HepG2 (cell line): ENCODE measurements around the gene FGD3. TPM values are rescaled to one million over a fixed set of nuclear protein-coding genes. Genes with fewer than 3 reads are reported as not detected.

ENCODE experiments used
- ATAC-seq: fragments of 200-7000 bp; cut with Tn5 transposase; 3 replicates; pipeline ENCODE4 v1.9.1; 2020; ENCODE audit warnings: mild to moderate bottlenecking, moderate library complexity
- BruUV-seq: library from RNA; stranded (reverse); fragments of 400-500 nt; replicated peaks from 2 replicates; lab custom pipeline; 2021; lab: Mats Ljungman, UMichigan
- CTCF ChIA-PET: fragments of 300-600 bp; formaldehyde crosslinking; extraction: SDS; loops from one replicate; lab custom pipeline; 2021; ENCODE audit warnings: low total read pairs, inconsistent platforms, low intra/inter-chr PET ratio; lab: Yijun Ruan, JAX
- POLR2A ChIA-PET: fragments of 350-600 bp; sonication (Branson Sonifier 250); formaldehyde crosslinking; loops from one replicate; lab custom pipeline; 2020; ENCODE audit warnings: antibody characterized with exemption, inconsistent platforms; lab: Yijun Ruan, JAX
- DNase-seq: peaks from one replicate; pipeline ENCODE4 v3.0.0-alpha.2; 2015; ENCODE audit warnings: low spot score
- FAIRE-seq: peaks from 3 replicates; lab custom pipeline; 2011; peaks lifted over from hg19 to GRCh38; lab: Jason Lieb, UNC
- H2AFZ ChIP-seq: one replicate; pipeline ENCODE4 v1.6.1; 2011; ENCODE audit warnings: low read length, inconsistent platforms
- H3K27ac ChIP-seq: fragments of 300-600 bp; 3 replicates; pipeline ENCODE4 v1.8.0; 2011; ENCODE audit warnings: mixed run types, mild to moderate bottlenecking, mixed read lengths, low read length, inconsistent platforms; ENCODE audit not compliant: insufficient read depth; ENCODE audit errors: extremely low read length
- H3K27me3 ChIP-seq, 2 experiments: fragments of 200-600 bp in 1 of 2; 2 replicates in 1 of 2; 3 replicates in 1 of 2; pipeline versions ENCODE4 v1.6.0 to v1.8.0; 2011; ENCODE audit warnings: low read length in 2 of 2, mild to moderate bottlenecking in 2 of 2, moderate library complexity in 2 of 2, inconsistent platforms in 1 of 2; ENCODE audit not compliant: insufficient read depth in 2 of 2, control insufficient read depth in 1 of 2
- H3K36me3 ChIP-seq, 2 experiments: fragments of 200-600 bp in 1 of 2; replicated peaks in 1 of 2; 2 replicates in 1 of 2; 3 replicates in 1 of 2; pipeline versions ENCODE4 v1.5.1 to v1.8.0; 2011; ENCODE audit warnings: low read length in 2 of 2, inconsistent platforms in 1 of 2; ENCODE audit not compliant: insufficient read depth in 2 of 2, control insufficient read depth in 1 of 2
- H3K4me1 ChIP-seq: 2 replicates; pipeline ENCODE4 v1.5.1; 2012; ENCODE audit warnings: low read length, inconsistent platforms; ENCODE audit not compliant: insufficient read depth
- H3K4me2 ChIP-seq: 2 replicates; pipeline ENCODE4 v1.6.0; 2011; ENCODE audit warnings: low read depth, low read length, inconsistent platforms
- H3K4me3 ChIP-seq, 3 experiments: fragments of 200-600 bp in 1 of 3; sonication (generic), shearing (Covaris generic) in 1 of 3; replicated peaks in 1 of 3; 2 replicates each; pipeline ENCODE4 v1.5.1; 2011 to 2016; ENCODE audit warnings: low read length in 3 of 3, inconsistent platforms in 2 of 3, low read depth in 2 of 3, mild to moderate bottlenecking in 2 of 3, control low read depth in 1 of 3, mixed read lengths in 1 of 3; ENCODE audit not compliant: insufficient read depth in 1 of 3
- H3K79me2 ChIP-seq: one replicate; pipeline ENCODE4 v1.6.1; 2011; ENCODE audit warnings: low read length, inconsistent platforms; ENCODE audit not compliant: insufficient read depth
- H3K9ac ChIP-seq: 2 replicates; pipeline ENCODE4 v1.6.0; 2011; ENCODE audit warnings: mild to moderate bottlenecking, low read depth, low read length, inconsistent platforms; ENCODE audit not compliant: insufficient read depth
- H3K9me3 ChIP-seq: 2 replicates; pipeline ENCODE4 v1.5.1; 2012; ENCODE audit warnings: mild to moderate bottlenecking, low read length
- H4K20me1 ChIP-seq: 2 replicates; pipeline ENCODE4 v1.6.0; 2011; ENCODE audit warnings: inconsistent platforms, mild to moderate bottlenecking, low read length, moderate library complexity; ENCODE audit not compliant: insufficient read depth
- BCL3 ChIP-seq: sonication (generic); formaldehyde crosslinking; IDR thresholded peaks from 2 replicates; pipeline ENCODE4 v1.5.1; 2020; ENCODE audit warnings: mild to moderate bottlenecking, missing genetic modification reagents, moderate library complexity
- CREB1 ChIP-seq, 2 experiments: fragments of 450-650 bp in 1 of 2; IDR thresholded peaks; 2 replicates each; pipeline ENCODE4 v1.6.1; 2016 to 2017; ENCODE audit warnings: control low read depth in 1 of 2, mild to moderate bottlenecking in 1 of 2, missing compliant biosample characterization in 1 of 2, missing genetic modification characterization in 1 of 2
- CTCF ChIP-seq: sonication (generic); formaldehyde crosslinking; IDR thresholded peaks from 2 replicates; pipeline ENCODE4 v1.5.0; 2020; ENCODE audit warnings: mild to moderate bottlenecking, missing genetic modification reagents, moderate library complexity
- HIC2 ChIP-seq: sonication (generic); formaldehyde crosslinking; IDR thresholded peaks from 2 replicates; pipeline ENCODE4 v1.9.0; 2022; ENCODE audit warnings: low read depth, missing genetic modification reagents
- MAZ ChIP-seq, 2 experiments: sonication (generic) in 1 of 2; formaldehyde crosslinking in 1 of 2; IDR thresholded peaks; 2 replicates each; pipeline versions ENCODE4 v1.5.0 to v1.6.1; 2012 to 2020; ENCODE audit warnings: low read depth in 2 of 2, mild to moderate bottlenecking in 2 of 2, borderline replicate concordance in 1 of 2, improper control_type of control experiment in 1 of 2, low read length in 1 of 2, missing genetic modification reagents in 1 of 2, moderate library complexity in 1 of 2
- NFE2L1 ChIP-seq: sonication (generic); formaldehyde crosslinking; IDR thresholded peaks from 2 replicates; pipeline ENCODE4 v1.4.0; 2020; ENCODE audit warnings: missing genetic modification reagents, mild to moderate bottlenecking, borderline replicate concordance
- TEF ChIP-seq: sonication (generic); formaldehyde crosslinking; IDR thresholded peaks from 2 replicates; pipeline ENCODE4 v1.5.0; 2020; ENCODE audit warnings: missing genetic modification reagents
- ZBED4 ChIP-seq: sonication (generic); formaldehyde crosslinking; IDR thresholded peaks from 2 replicates; pipeline ENCODE4 v1.4.0; 2020; ENCODE audit warnings: missing genetic modification reagents, borderline replicate concordance
- ZNF3 ChIP-seq: IDR thresholded peaks from 2 replicates; pipeline ENCODE4 v1.7.0; 2017; ENCODE audit warnings: inconsistent platforms
- ZNF672 ChIP-seq: sonication (generic); formaldehyde crosslinking; IDR thresholded peaks from 2 replicates; pipeline ENCODE4 v1.8.1; 2022; ENCODE audit warnings: missing genetic modification reagents
- ZNF720 ChIP-seq: sonication (generic); formaldehyde crosslinking; IDR thresholded peaks from 2 replicates; pipeline ENCODE4 v1.4.0; 2020; ENCODE audit warnings: missing genetic modification reagents
- ZNF773 ChIP-seq: sonication (generic); formaldehyde crosslinking; IDR thresholded peaks from 2 replicates; pipeline ENCODE4 v1.4.0; 2020; ENCODE audit warnings: missing genetic modification reagents, borderline replicate concordance
- WGBS: methylation state at CpG from one replicate; pipeline ENCODE4 v1.1.6; 2017; ENCODE audit warnings: low lambda C conversion rate; 5-methylcytosine and 5-hydroxymethylcytosine counted together
- in situ Hi-C: cut with HindIII; loops from 2 replicates; pipeline ENCODE4 v1.10.0; 2017; ENCODE audit warnings: low pct_unique_long_range_greater_than_20kb; ENCODE audit not compliant: extremely low pct_ligation_motif_present
- intact Hi-C: fragments of 100-400 bp; cut with micrococcal nuclease; formaldehyde crosslinking; loops from one replicate; pipeline ENCODE4 v1.10.0; 2022; ENCODE audit not compliant: unreplicated experiment
- polyA plus RNA-seq, 8 experiments: library from polyadenylated mRNA; depleted of rRNA in 3 of 8; stranded (reverse) in 7 of 8; unstranded in 1 of 8; fragments of >200 nt; fragmentation: Illumina TruSeq in 4 of 8; extraction: Trizol in 4 of 8; gene quantifications; 2 replicates each; pipeline versions ENCODE4 v1.2.1 to v1.2.3, GENCODE V29; 2011 to 2016; ENCODE audit warnings: low read depth in 4 of 8, missing spikeins in 1 of 8, mixed read lengths in 1 of 8; ENCODE audit not compliant: insufficient read depth in 1 of 8
- total RNA-seq, 5 experiments: library from RNA; depleted of rRNA; stranded (reverse); fragments of >200 nt; fragmentation: Illumina TruSeq; extraction: Trizol; gene quantifications; 2 replicates each; pipeline ENCODE4 v1.2.3, GENCODE V29; 2016; ENCODE audit warnings: low read depth in 1 of 5

The FGD3 gene
- total and polyA plus RNA-seq, 2 of the 13 experiments (the other 11 are each of a cell fraction or from before 2014, with no cell fraction given), result 0.53 to 1.1 TPM

GRCh38 chr9:93081931-93082330, 134.6 kb downstream of the FGD3 start (continued):
- TF ChIP-seq ZBED4 (no peak), MAZ (IDR thresholded peaks at IDR 0.05; ENCODE audit: borderline replicate concordance, low read depth, low read length) (no peak), MAZ (CRISPR knock-in tag; IDR thresholded peaks at IDR 0.05; ENCODE audit: low read depth) (no peak)

GRCh38 chr9:93082841-93083411, 135.6 kb downstream of the FGD3 start:
- Histone ChIP-seq H3K79me2 (no peaks in the 10 kb centered on the region), H3K9me3 (no peaks in the 10 kb centered on the region), H3K4me3 (no peak overlapping the region), H3K4me2 (no peak overlapping the region), H3K27ac (no peak overlapping the region), H4K20me1 (no peaks in the 10 kb centered on the region), H3K36me3 (no peaks in the 10 kb centered on the region), H3K9ac (no peak overlapping the region), H3K27me3 (no peaks in the 10 kb centered on the region; a peak in 1 of 5 replicates), H2AFZ (no peak overlapping the region), H3K4me1 (peaks cover 8% of the 10 kb centered on the region)
- ChIA-PET CTCF (no interaction called here), POLR2A (no interaction called here)
- BruUV-seq, result no TSS peak
- FAIRE-seq, result no peak
- DNase-seq, result no peak
- intact Hi-C loops, result no loop called here
- ATAC-seq, result no peak; the same call in 2 of the 3 replicates
- WGBS, result 47% methylated on average over 5 of the region's 18 CpGs
- in situ Hi-C loops, result no loop called here
- TF ChIP-seq ZNF672 (CRISPR knock-in tag) (no peak), ZNF3 (no peak), NFE2L1 (CRISPR knock-in tag) (no peak), CTCF (CRISPR knock-in tag) (no peak), HIC2 (CRISPR knock-in tag) (no peak), TEF (CRISPR knock-in tag) (no peak), ZNF773 (CRISPR knock-in tag) (no peak), BCL3 (CRISPR knock-in tag) (no peak), CREB1 (IDR thresholded peaks at IDR 0.05) (no peak), CREB1 (CRISPR knock-in tag; IDR thresholded peaks at IDR 0.05) (no peak), ZNF720 (CRISPR knock-in tag) (no peak)
